A673 (cell line): ENCODE results near the gene NAV2.

ENCODE experiments used
- CTCF ChIP-seq: fragments of 300-800, 200-600 bp; sonication (generic); conservative IDR thresholded peaks from 2 replicates; pipeline ENCODE4 v1.5.1; 2017; ENCODE audit warnings: low read depth, mild to moderate bottlenecking, antibody characterized with exemption, low read length, moderate library complexity, mixed read lengths
- EZH2 ChIP-seq: fragments of 200-600 bp; sonication (generic); IDR thresholded peaks from 2 replicates; pipeline ENCODE4 v1.6.1; 2017; ENCODE audit warnings: borderline replicate concordance, low read depth, mild to moderate bottlenecking, mixed read lengths, antibody characterized with exemption, low read length; ENCODE audit not compliant: poor library complexity, severe bottlenecking

GRCh38 chr11:19961225-19961624 lies 248.6 kb downstream of the NAV2 start:
- TF ChIP-seq EZH2 (no peak), CTCF (no peak)
